Lower lobe of right lung (tissue), 2 donors: ENCODE results near the gene MEGF11. TPM values are rescaled to one million over a fixed set of nuclear protein-coding genes. Genes with fewer than 3 reads are reported as not detected.

Experiments used
- ATAC-seq, 2 donors: fragments of 200-7000 bp; cut with Tn5 transposase; one replicate each; pipeline ENCODE4 v1.9.1; 2020 to 2022; ENCODE audit warnings: mild to moderate bottlenecking in 2 of 2, moderate library complexity in 2 of 2
- DNase-seq: peaks from one replicate; pipeline ENCODE4 v3.0.0-alpha.2; 2020
- H3K27ac ChIP-seq: fragments of 200-600 bp; one replicate; pipeline ENCODE4 v1.8.0; 2022
- H3K27me3 ChIP-seq: fragments of 200-600 bp; one replicate; pipeline ENCODE4 v1.8.0; 2022; ENCODE audit warnings: low read depth
- H3K36me3 ChIP-seq: fragments of 200-600 bp; one replicate; pipeline ENCODE4 v1.8.0; 2022; ENCODE audit warnings: mild to moderate bottlenecking
- H3K4me1 ChIP-seq: fragments of 200-600 bp; one replicate; pipeline ENCODE4 v1.8.0; 2022
- H3K4me3 ChIP-seq: fragments of 200-600 bp; one replicate; pipeline ENCODE4 v1.8.0; 2022; ENCODE audit warnings: mild to moderate bottlenecking
- H3K9me3 ChIP-seq: fragments of 200-600 bp; one replicate; pipeline ENCODE4 v1.8.0; 2022
- CTCF ChIP-seq: fragments of 200-600 bp; IDR thresholded peaks from one replicate; pipeline ENCODE4 v1.8.0; 2022; ENCODE audit warnings: antibody characterized with exemption, mild to moderate bottlenecking
- intact Hi-C: fragments of 100-400 bp; cut with DNase I; formaldehyde crosslinking; loops from one replicate; pipeline ENCODE4 v1.11.0; 2022
- total RNA-seq: library from RNA; stranded (reverse); fragmentation: NEBNext Ultra II Directional; extraction: Animal tissue kit (Norgen Biotek cat#: 25700); gene quantifications from one replicate; pipeline ENCODE4 v1.2.1, GENCODE V29; 2021
- donor health status: DM: no; HTN: yes; CAD: no; lungs with severe emphysema.

The MEGF11 gene
- total RNA-seq, 1 donor from 2014 or later: not detected

DNA sequence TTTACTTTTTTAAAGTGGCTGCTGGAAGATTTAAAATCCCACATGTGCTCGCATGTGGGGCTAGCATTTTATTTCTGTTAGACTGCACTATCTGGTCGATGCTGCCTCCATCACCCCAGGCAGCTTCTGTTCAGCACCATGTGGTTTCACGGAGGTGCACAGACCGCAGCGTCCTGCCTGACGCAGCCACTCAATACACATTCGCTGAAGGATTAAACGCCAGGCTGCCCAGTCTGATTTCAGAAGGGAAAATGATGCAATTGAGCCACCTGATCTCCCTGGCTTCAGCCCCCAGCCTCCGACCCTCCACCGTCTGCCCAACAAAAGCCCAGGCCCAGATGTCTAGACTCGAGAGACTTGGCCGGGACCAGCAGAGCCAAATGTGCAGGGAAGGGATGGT, 84.5 kb downstream of the MEGF11 start:
- H3K4me1 ChIP-seq: no peaks in the 10 kb centered on the region
- no peak for DNase-seq
- ATAC-seq: no peak

DNA sequence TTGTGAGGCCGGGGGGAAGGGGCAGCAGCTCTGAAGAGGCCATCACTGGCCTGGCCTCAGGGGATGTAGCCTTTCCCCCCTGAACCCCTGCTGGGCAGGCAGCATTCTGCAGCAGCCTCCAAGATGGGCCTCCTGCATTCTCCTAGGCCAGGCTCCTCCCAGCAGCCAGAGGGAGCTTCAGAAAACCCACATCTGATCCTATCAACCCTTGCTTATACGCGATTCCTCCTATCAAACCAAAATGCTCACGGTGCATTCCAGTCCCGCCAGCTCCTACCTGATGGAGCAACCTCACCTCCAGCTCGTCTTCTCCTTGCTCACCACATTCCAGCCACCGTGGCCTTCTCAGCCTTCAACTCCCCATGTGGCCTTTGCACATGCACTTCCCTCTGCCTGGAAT, 85.7 kb downstream of the MEGF11 start:
- H3K27me3 ChIP-seq: no peaks in the 10 kb centered on the region
- no peak overlapping the region for H3K4me3 ChIP-seq
- H3K9me3 ChIP-seq: no peaks in the 10 kb centered on the region
- no peaks in the 10 kb centered on the region for H3K36me3 ChIP-seq
- DNase-seq (no peak), ATAC-seq (no peak)
- no peak overlapping the region for H3K27ac ChIP-seq
- no peaks in the 10 kb centered on the region for H3K4me1 ChIP-seq
- intact Hi-C loops: no loop called here
- TF ChIP-seq CTCF: no peak

More for the DNA sequence above, 84.5 kb downstream of the MEGF11 start:
- Histone ChIP-seq H3K9me3 (no peaks in the 10 kb centered on the region), H3K36me3 (no peaks in the 10 kb centered on the region), H3K4me3 (no peak overlapping the region), H3K27ac (no peak overlapping the region), H3K27me3 (no peaks in the 10 kb centered on the region)
- no peak for TF ChIP-seq CTCF
- intact Hi-C loops: no loop called here

GRCh38 chr15:66165856-66166255, 87.7 kb downstream of the MEGF11 start:
- Histone ChIP-seq H3K27ac (no peak overlapping the region), H3K4me3 (no peak overlapping the region), H3K36me3 (no peaks in the 10 kb centered on the region), H3K4me1 (no peaks in the 10 kb centered on the region), H3K27me3 (no peaks in the 10 kb centered on the region), H3K9me3 (no peaks in the 10 kb centered on the region)
- no peak for TF ChIP-seq CTCF
- ATAC-seq: no peak
- intact Hi-C loops: no loop called here
- DNase-seq: no peak

DNA sequence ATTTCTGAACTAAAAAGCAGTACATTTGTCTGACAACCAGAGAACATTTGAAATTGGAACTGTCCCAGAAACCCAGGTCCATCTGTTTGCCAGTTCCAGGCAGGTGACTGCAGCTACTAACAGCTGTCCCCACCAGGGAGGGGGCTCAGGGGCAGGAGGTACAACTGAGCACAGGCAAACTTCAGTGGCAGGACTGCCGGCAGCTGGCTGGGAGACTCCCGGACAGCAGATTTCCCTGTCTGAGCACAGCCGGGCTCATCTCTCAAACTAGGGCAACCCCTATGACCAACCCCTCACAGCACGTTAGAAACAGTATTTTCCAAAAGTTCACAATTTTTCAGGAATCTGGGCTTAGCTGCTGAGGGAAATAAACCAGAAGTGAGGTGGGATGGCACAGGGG, 88.8 kb downstream of the MEGF11 start:
- intact Hi-C loops: no loop called here
- Histone ChIP-seq H3K27me3 (no peaks in the 10 kb centered on the region), H3K27ac (no peak overlapping the region), H3K4me1 (no peaks in the 10 kb centered on the region), H3K9me3 (no peaks in the 10 kb centered on the region), H3K4me3 (no peak overlapping the region), H3K36me3 (no peaks in the 10 kb centered on the region)
- no peak for DNase-seq
- ATAC-seq: no peak
- TF ChIP-seq CTCF: no peak

DNA sequence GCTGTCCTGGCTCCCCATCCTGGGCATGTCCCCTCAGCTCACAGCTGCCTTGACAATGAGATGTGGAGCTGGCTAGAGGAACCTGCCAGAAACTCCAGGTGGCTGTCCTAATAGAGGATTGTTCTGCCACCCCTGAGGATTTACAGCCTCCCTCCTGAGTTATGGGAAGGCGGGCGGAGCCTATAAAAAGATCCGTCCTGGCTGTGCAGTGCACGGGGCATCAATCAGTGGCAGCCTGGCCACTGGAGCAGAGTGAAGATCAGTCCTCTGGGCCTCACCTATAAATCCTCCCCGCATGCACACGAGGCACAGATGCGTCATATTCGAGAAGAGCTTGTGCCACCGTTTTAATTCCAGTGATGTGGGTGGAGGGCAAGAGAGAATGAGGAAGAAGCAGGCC, 90.0 kb downstream of the MEGF11 start:
- no peak for ATAC-seq

More for the DNA sequence above, 90.0 kb downstream of the MEGF11 start:
- no peaks in the 10 kb centered on the region for H3K4me1 ChIP-seq
- no peaks in the 10 kb centered on the region for H3K27me3 ChIP-seq
- intact Hi-C loops: no loop called here
- no peaks in the 10 kb centered on the region for H3K36me3 ChIP-seq
- no peak overlapping the region for H3K27ac ChIP-seq
- no peaks in the 10 kb centered on the region for H3K9me3 ChIP-seq
- no peak for DNase-seq
- no peak for TF ChIP-seq CTCF
- no peak overlapping the region for H3K4me3 ChIP-seq
